Renal pelvis (tissue), 4 donors: Measurements from ENCODE around the gene CUL4A. TPM values are rescaled to one million over a fixed set of nuclear protein-coding genes. Genes with fewer than 3 reads are reported as not detected.

Experiments
- DNase-seq: peaks from one replicate; pipeline ENCODE4 v3.0.0-alpha.2; 2013
- polyA plus RNA-seq, 3 donors: library from polyadenylated mRNA; unstranded; fragments of 120-200 nt; gene quantifications; one replicate each; pipeline ENCODE4 v1.2.1, GENCODE V29; 2013; ENCODE audit not compliant: insufficient read length in 3 of 3

The CUL4A gene
- polyA plus RNA-seq, 3 donors = 75.1 to 97.4 (median 80.0) TPM

- DNase-seq = no peak
These were observed 32.6 kb upstream of the CUL4A start for GRCh38 chr13:113176822-113177221.

GRCh38 chr13:113178070-113178895, 31.1 kb upstream of the CUL4A start:
- no peak for DNase-seq

GRCh38 chr13:113178896-113179167, 30.6 kb upstream of the CUL4A start:
- no peak for DNase-seq

- DNase-seq = no peak
These were observed 29.8 kb upstream of the CUL4A start for GRCh38 chr13:113179374-113180230.

- DNase-seq = no peak
These were observed 27.4 kb upstream of the CUL4A start for GRCh38 chr13:113182046-113182445.

GRCh38 chr13:113183450-113184129, 25.8 kb upstream of the CUL4A start:
- DNase-seq = no peak

- no peak for DNase-seq
These were observed 24.6 kb upstream of the CUL4A start for GRCh38 chr13:113184568-113185440.

- DNase-seq = no peak
These were observed 23.1 kb upstream of the CUL4A start for GRCh38 chr13:113186061-113186900.

GRCh38 chr13:113187263-113187669, 22.1 kb upstream of the CUL4A start:
- no peak for DNase-seq

- no peak for DNase-seq
These were observed 21.3 kb upstream of the CUL4A start for GRCh38 chr13:113187883-113188665.

GRCh38 chr13:113190181-113190580, 19.2 kb upstream of the CUL4A start:
- no peak for DNase-seq

- DNase-seq = no peak
These were observed 17.1 kb upstream of the CUL4A start for GRCh38 chr13:113192279-113192678.

GRCh38 chr13:113192902-113193301, 16.5 kb upstream of the CUL4A start:
- DNase-seq = no peak

- no peak for DNase-seq
These were observed 14.1 kb upstream of the CUL4A start for GRCh38 chr13:113195360-113195759.

- DNase-seq = no peak
These were observed 12.3 kb upstream of the CUL4A start for GRCh38 chr13:113196970-113197737.

GRCh38 chr13:113201815-113202214, 7.6 kb upstream of the CUL4A start:
- DNase-seq = no peak

- no peak for DNase-seq
These were observed 6.5 kb upstream of the CUL4A start for GRCh38 chr13:113202912-113203311.

GRCh38 chr13:113203507-113204377, 5.7 kb upstream of the CUL4A start:
- DNase-seq = no peak
